ENCODE data around the gene POLE.

GRCh38 chr12:132623072-132623869 is 63.9 kb downstream of the POLE start:
- TF ChIP-seq ZNF292 (tag by site-specific recombination; IDR thresholded peaks at IDR 0.05; ENCODE audit: borderline replicate concordance, low read depth) (no peak), ZBTB1 (tag by site-specific recombination; IDR thresholded peaks at IDR 0.05) (no peak), GLI4 (tag by site-specific recombination; IDR thresholded peaks at IDR 0.05) (no peak)

All from HEK293 (cell line).